HG03135 (cell line): ENCODE data around the gene SPSB3.
A peak's percentile ranks its signal among the peaks of the same experiment; 100 is the strongest.

ENCODE experiments used
- ATAC-seq: cut with Tn5 transposase; IDR thresholded peaks from one replicate; pipeline ENCODE4 v1.9.1; 2021; ENCODE audit warnings: mild to moderate bottlenecking, moderate library complexity; ENCODE audit not compliant: unreplicated experiment

Gene SPSB3

GRCh38 chr16:1782408-1783264, at the start of gene SPSB3, which contains the start of gene NUBP2:
Gene SPSB3, minus strand, starts transcription at chr16:1782571. Its CDS starts 1,088 bp downstream, at chr16:1781483.
Gene NUBP2, plus strand, starts transcription at chr16:1782960. Its CDS starts 61 bp downstream, at chr16:1783021.
- ATAC-seq, result peak; percentile 86

- no peak for ATAC-seq
Measured at GRCh38 chr16:1831186-1832075, 49.1 kb upstream of the SPSB3 start.

GRCh38 chr16:1830213-1830612, 47.8 kb upstream of the SPSB3 start:
- ATAC-seq, result no peak

- no peak for ATAC-seq
Measured at GRCh38 chr16:1828645-1829410, 46.5 kb upstream of the SPSB3 start.

- ATAC-seq, result peak; percentile 75
Measured at GRCh38 chr16:1826691-1827573, 44.6 kb upstream of the SPSB3 start, which contains the start of the genes FAHD1 and HAGH. Gene FAHD1, plus strand, starts transcription at chr16:1827206. Its CDS starts 33 bp downstream, at chr16:1827239. Gene HAGH, minus strand, starts transcription at chr16:1826825. Its CDS starts 38 bp downstream, at chr16:1826787.

GRCh38 chr16:1825864-1826690, 43.7 kb upstream of the SPSB3 start:
- peak; percentile 54 for ATAC-seq

- no peak for ATAC-seq
Measured at GRCh38 chr16:1825381-1825863, 43.1 kb upstream of the SPSB3 start.

- no peak for ATAC-seq
Measured at GRCh38 chr16:1823821-1824220, 41.5 kb upstream of the SPSB3 start.

GRCh38 chr16:1822801-1823200, 40.4 kb upstream of the SPSB3 start:
- ATAC-seq, result no peak

GRCh38 chr16:1821861-1822611, 39.7 kb upstream of the SPSB3 start:
- ATAC-seq, result no peak

GRCh38 chr16:1820946-1821290, 38.5 kb upstream of the SPSB3 start:
- ATAC-seq, result no peak

GRCh38 chr16:1820096-1820945, 38.0 kb upstream of the SPSB3 start:
- no peak for ATAC-seq

GRCh38 chr16:1819611-1820010, 37.2 kb upstream of the SPSB3 start:
- no peak for ATAC-seq

- ATAC-seq, result no peak
Measured at GRCh38 chr16:1818873-1819525, 36.6 kb upstream of the SPSB3 start.

GRCh38 chr16:1818204-1818872, 36.0 kb upstream of the SPSB3 start:
- no peak for ATAC-seq

GRCh38 chr16:1817716-1818115, 35.3 kb upstream of the SPSB3 start:
- ATAC-seq, result no peak
